Left cardiac atrium (tissue), 4 donors: ENCODE measurements around the gene PPP1R1C. TPM values are rescaled to one million over a fixed set of nuclear protein-coding genes. Genes with fewer than 3 reads are reported as not detected.
"Not testable (repeated sequence)": the region's sequence is repeated elsewhere in the genome, so short reads cannot be mapped to it uniquely, and the experiment has no call there.

ENCODE experiments used
- ATAC-seq, 2 donors: fragments of 200-7000 bp; cut with Tn5 transposase; one replicate each; pipeline ENCODE4 v1.9.1; 2020; ENCODE audit warnings: mild to moderate bottlenecking in 2 of 2, moderate library complexity in 2 of 2
- DNase-seq: peaks from one replicate; pipeline ENCODE4 v3.0.0-alpha.2; 2020
- intact Hi-C, 2 donors: fragments of 100-400 bp; cut with DNase I; formaldehyde crosslinking; loops; one replicate each; pipeline versions ENCODE4 v1.14.1 to v1.15.1; 2022 to 2023
- total RNA-seq, 2 donors: library from RNA; stranded (reverse); fragmentation: NEBNext Ultra II Directional; extraction: Animal tissue kit (Norgen Biotek cat#: 25700); gene quantifications; one replicate each; pipeline ENCODE4 v1.2.1, GENCODE V29; 2021
- donor health status: DM: no; HTN: yes; CAD: no.
- donor health status: DM: no; HTN: yes; CAD: no; lungs with severe emphysema.
- donor health status: DM: yes; HTN: yes; CAD: no.
- donor health status: Dilated cardiomyopathy.

The PPP1R1C gene
- total RNA-seq, 2 donors from 2014 or later: 5.0 to 5.5 TPM

GRCh38 chr2:181998041-181998835 lies 12.6 kb downstream of the PPP1R1C start:
- intact Hi-C loops: no loop called here
- DNase-seq (no peak), ATAC-seq (no peak)

DNA sequence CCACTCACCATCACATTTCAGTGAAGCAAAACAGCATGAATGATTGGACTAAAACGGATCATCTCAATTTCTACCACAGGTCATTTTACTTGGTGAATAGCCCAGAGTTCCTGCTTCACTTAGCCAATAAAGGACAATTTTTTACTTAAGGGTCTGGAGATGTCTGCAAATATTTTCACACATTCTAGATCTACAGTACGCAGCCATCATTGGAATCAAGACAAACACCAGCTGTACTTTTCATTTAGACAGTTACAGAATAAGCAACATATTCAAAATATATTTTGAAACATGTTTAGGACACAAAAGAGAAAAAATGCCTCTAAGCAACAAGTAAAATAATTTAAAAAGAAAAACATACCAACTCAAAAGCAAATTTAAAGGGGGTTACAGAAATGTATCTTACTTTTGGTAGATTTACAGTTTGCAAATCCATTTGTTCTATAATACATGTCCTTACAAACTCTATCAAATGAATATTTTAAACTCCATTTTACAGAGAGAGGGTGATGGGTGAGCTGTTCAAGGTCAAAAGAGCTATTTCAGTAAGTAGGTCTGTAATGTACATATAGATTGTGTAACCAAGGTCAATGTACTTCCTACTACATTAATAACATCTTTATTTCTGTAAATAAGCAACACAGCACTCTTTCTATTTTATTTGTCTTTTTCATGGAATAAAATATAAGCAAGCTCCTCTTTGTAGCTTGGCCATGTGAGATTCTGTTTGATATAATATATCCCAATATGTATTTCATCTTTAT lies 13.4 kb downstream of the PPP1R1C start:
- ATAC-seq (no peak), DNase-seq (no peak)

DNA sequence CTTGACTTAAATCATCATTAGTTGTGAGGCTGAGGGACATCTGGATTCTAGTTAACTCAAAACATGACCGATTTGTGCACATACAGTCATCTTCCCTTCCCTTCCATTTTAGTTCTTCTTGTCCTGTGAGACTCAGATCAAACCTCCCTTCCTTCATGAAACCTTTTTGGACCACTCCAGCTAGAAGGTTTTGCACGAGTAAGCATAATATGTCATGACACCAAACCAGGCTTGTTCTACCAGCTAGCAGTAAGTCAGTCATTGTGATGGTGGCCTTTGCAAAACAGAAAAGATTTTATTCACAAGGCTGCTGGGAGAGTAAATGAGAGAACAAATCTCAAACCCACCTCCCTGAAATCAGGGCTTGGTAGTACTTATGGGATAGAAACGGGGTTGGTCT lies 14.3 kb downstream of the PPP1R1C start:
- no peak for ATAC-seq
- no peak for DNase-seq
- intact Hi-C loops: no loop called here

More for the DNA sequence above, 13.4 kb downstream of the PPP1R1C start:
- intact Hi-C loops: no loop called here

GRCh38 chr2:182004945-182005520 lies 19.4 kb downstream of the PPP1R1C start:
- DNase-seq: no peak
- intact Hi-C loops: no loop called here
- ATAC-seq: no peak

DNA sequence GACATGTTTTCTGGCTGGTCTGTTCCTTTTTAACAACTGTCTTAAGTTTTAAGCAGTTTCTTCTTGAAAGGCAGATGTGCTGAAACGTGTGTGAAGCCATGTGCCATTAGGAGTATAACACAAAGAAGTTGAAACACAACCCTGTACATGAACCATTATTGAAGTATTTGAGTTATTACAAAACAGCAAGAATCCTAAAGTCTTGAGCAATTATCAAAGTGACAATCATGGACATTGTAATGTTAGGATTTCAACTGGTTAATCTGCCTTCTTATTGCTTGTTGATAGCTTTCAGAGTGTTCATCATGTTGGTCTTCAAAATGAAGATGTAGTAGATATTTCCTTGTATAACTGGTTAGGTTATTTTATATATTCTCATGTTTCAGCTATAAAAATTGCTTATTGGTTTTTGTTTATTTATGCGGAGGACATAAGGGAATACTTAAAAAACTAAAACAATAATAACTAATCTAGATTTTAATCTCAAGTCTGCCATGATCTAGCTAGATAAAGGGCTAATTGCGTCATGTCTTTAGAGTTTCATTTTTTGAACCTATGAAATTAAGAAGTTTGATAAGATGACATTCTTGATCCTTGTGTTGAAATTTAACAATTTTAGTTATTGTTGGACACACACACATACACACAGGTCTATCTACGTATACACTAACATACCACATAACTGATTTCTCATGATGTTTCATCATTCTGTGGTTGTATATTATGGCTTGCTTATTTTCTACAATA lies 21.1 kb downstream of the PPP1R1C start:
- intact Hi-C loops: no loop called here
- ATAC-seq (no peak), DNase-seq (no peak)

DNA sequence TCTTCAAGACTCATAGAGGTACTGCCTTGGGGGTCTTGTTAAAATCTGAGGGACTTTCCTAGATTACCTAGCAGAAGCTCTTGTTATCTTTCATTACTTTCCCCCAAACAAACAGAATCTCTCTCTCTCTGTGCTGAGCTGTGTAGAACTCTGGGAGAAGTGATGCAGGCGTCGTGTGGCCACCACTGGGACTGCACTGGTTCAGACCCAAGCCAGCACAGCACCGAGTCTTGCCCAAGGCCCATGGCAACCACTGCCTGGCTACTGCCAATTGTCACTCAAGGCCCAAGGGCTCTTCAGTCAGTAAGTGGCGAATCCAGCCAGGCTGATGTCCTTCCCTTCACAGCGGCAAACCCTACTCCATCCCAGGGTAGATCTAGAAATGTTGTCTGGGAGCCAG lies 28.6 kb downstream of the PPP1R1C start:
- DNase-seq (no peak), ATAC-seq (no peak)
- intact Hi-C loops: no loop called here

- ATAC-seq (peak in 1 of 2 donors; percentile 42), DNase-seq (no peak)
- intact Hi-C loops: no loop called here
Observed at GRCh38 chr2:182015334-182016109, 29.9 kb downstream of the PPP1R1C start.

- intact Hi-C loops: no loop called here
- ATAC-seq: no peak
- no peak for DNase-seq
Observed at GRCh38 chr2:182018218-182018617, 32.6 kb downstream of the PPP1R1C start.

DNA sequence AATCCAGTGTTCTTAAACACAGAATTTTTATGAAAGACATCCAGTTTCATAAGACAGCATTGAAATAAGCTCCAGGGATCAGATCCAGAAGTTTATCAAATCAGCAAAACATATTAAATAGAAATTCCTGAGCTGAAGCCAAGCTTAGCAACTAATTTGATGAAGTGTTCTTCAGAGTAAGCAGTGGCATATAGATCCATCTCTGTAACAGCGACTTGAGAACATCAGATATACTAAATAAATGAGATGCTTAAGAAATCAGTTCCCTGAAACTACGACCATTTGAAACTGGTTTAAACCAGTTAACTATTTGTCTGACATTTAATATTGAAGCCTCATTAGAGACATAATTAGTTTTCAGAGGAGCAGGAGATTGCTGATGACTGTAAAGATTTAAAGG lies 34.1 kb downstream of the PPP1R1C start:
- no peak for ATAC-seq
- DNase-seq: no peak
- intact Hi-C loops: no loop called here

DNA sequence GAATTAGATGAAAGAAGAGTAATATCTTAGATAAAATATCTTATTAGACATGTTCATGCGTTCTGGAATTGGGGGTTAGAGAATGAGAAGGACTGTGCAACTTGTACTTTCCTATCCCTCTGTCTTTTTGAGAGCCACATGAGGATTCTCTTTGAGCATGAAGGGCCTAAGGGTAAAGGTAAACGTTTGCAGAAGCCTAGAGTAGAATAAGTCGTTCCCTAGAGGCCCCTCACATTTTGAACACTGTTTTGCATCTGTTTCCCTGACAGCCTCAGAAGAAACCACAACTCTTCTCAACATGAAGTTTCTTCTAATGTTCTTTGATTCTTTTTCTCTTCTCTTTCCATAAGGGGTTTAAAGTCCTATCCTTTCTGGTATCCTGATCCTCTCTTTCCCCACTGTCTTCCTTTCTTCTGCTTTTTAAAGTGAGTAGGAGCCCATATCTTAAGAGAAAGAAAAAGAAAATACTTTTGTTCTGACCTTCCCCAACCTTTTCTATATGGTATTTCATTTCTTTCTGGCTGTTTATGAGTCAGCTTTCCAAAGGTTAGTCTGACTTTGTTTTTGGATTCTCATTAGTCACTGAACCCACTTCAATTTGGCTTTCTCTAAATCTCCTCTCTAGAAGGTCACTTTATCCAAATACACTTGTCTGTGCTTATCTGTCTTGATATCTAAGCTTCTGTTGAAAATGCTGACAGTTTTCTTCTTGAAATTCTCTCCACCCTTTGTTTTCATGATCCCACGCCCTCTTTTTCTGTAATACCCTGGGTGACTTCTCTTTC lies 34.8 kb downstream of the PPP1R1C start:
- intact Hi-C loops: no loop called here
- DNase-seq (no peak), ATAC-seq (no peak)

GRCh38 chr2:182023235-182023634 lies 37.6 kb downstream of the PPP1R1C start:
- ATAC-seq: no peak
- DNase-seq: no peak
- intact Hi-C loops: no loop called here

GRCh38 chr2:182030875-182031274 lies 45.2 kb downstream of the PPP1R1C start:
- intact Hi-C loops, DNase-seq, ATAC-seq: not testable (repeated sequence)

GRCh38 chr2:182031956-182032355 lies 46.3 kb downstream of the PPP1R1C start:
- no peak for DNase-seq
- ATAC-seq: no peak
- intact Hi-C loops: loop anchor here in 1 of 2 donors (2.0 kb wide), 1 partner anchor 41 kb away; no protein-coding TSS in a partner anchor

- DNase-seq: no peak
- ATAC-seq: no peak
- intact Hi-C loops: loop anchor here in 1 of 2 donors (2.0 kb wide), 1 partner anchor 43 kb away; no protein-coding TSS in a partner anchor
Observed at GRCh38 chr2:182033449-182033848, 47.8 kb downstream of the PPP1R1C start.

DNA sequence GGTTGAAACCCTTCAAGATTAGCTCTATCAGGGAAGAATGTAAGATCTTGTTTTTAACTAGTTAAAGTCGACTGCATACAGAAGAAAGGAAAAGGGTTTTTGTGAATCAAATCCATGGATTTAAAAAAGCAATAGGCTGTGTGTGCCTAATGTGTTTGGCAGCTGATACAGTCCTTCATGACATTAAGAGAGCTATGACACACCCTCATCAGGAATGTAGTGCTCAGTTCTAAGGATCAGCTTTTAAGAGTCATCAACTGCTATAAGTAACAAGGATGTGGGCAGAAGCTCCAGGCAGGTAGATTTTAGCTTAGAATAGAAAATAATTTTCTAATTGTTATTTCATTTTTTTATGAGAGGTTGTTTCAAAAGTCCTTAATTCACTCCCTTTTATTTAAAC lies 52.9 kb downstream of the PPP1R1C start:
- DNase-seq (no peak), ATAC-seq (peak in 1 of 2 donors; percentile 78)
- intact Hi-C loops: no loop called here

DNA sequence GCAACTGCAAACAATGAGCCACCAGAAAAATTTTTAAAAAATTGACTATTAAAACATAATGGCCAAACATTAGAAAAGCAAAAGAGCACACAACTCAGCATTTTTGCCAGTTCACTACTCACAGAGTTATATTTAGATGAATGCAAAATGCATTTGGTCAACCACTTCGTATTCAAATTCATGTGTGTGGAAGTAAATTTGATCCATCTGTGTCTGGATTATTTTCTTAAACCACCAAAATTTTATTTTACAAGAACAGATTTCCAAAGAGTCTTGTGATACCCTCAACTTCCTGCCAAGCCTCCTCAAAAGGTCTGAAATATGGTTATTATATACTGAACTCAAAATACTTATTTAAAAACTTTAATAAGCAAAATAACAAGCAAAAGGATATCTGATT lies 57.4 kb downstream of the PPP1R1C start:
- ATAC-seq (no peak), DNase-seq (no peak)
- intact Hi-C loops: no loop called here

GRCh38 chr2:182043861-182044260 lies 58.2 kb downstream of the PPP1R1C start:
- ATAC-seq (no peak), DNase-seq (no peak)
- intact Hi-C loops: no loop called here

DNA sequence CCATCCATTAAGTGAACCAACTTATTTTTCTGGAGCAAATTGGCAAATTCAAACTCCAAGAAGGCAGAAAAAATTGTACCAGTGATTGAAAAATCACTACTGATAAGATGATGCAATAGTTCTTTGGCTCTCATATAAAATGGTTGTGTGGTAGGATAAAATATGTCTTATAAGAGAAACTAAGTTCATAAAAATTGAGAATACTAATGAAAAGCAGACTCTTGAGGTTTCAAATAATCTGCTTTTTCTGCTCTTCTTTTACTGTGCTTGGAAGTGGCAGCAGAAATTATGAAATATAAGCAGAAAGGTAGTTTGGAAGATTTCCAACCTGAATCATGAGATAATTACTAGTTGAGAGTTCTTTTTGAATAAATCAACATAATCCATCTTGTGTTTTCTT lies 61.9 kb downstream of the PPP1R1C start:
- intact Hi-C loops: no loop called here
- ATAC-seq: no peak

More for the DNA sequence above, 61.9 kb downstream of the PPP1R1C start:
- no peak for DNase-seq
